Measurements from ENCODE around the gene PDZD2.
A peak's percentile ranks its signal among the peaks of the same experiment; 100 is the strongest.
"Not testable (repeated sequence)": the region's sequence is repeated elsewhere in the genome, so short reads cannot be mapped to it uniquely, and the experiment has no call there.

Gene PDZD2

GRCh38 chr5:31987985-31988710, 349.2 kb downstream of the PDZD2 start:
- peak; percentile 91 for DNase-seq

GRCh38 chr5:31990081-31990650, 351.2 kb downstream of the PDZD2 start:
- no peak for DNase-seq

GRCh38 chr5:31990701-31991110, 351.8 kb downstream of the PDZD2 start:
- DNase-seq: peak; percentile 72

GRCh38 chr5:31992377-31992776, 353.4 kb downstream of the PDZD2 start:
- DNase-seq: no peak

GRCh38 chr5:31993165-31993961, 354.4 kb downstream of the PDZD2 start:
- DNase-seq: no peak

DNA sequence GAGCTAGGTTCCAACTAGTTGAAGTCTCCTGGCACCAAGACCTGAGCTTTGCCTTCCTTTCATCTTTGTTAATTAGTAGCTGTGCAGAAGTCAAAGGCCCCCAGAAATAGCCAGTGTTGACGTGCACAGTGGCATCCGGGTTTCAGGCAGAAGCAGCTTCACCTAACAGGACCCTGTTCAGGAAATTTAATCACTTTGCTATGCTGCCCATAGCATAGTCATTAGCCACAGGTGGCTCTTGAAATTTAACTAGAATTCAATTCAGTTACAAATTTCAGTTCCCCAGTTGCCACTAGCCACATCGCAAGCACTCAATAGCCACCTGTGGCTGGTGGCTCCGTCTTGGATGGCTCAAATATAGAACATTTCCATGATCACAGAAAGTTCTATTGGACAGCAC, 356.1 kb downstream of the PDZD2 start:
- no peak for DNase-seq

- no peak for DNase-seq
Observed at GRCh38 chr5:31995714-31996113, 356.8 kb downstream of the PDZD2 start.

DNA sequence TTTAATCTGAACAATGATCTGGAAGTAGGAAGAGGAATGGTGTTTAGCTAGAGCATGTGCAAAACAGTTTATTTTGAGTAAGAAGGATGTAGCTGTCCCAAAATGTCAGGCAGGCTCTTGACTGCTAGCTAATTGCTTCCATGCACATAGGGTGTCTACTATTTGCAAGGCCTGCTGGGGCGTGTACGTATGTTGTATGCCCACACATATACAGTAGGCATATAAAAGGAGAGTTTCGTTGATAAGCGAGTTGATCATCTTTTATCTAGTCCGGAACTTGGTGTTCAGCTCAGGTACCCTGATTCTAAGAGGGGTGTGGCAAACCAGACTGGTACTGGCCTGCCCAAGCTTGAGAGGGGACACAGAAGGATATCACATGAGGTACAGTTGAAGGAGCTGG, 358.0 kb downstream of the PDZD2 start:
- DNase-seq: no peak

- DNase-seq: no peak
Observed at GRCh38 chr5:31999470-31999869, 360.5 kb downstream of the PDZD2 start.

- no peak for DNase-seq
Observed at GRCh38 chr5:32000731-32001130, 361.8 kb downstream of the PDZD2 start.

DNA sequence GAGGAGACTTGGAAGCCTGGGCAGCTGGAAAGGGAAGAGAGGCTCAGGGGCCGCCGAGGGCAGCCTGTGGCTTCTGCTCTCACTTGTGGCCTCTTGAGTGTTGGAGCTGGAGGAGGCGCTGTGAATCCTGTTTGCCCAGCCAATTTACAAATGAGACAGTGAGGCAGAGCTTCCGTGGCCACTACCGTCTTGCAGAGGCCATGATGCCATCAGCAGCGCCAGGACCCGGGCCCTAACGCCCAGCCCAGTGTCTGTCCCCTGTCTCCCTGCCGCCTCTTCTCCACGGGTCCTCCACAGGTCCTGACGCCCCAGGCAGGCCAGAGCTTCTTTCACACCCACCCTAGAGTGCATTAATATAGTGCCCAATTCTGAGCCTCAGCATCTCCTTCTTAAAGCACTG, 362.4 kb downstream of the PDZD2 start:
- DNase-seq: no peak

DNA sequence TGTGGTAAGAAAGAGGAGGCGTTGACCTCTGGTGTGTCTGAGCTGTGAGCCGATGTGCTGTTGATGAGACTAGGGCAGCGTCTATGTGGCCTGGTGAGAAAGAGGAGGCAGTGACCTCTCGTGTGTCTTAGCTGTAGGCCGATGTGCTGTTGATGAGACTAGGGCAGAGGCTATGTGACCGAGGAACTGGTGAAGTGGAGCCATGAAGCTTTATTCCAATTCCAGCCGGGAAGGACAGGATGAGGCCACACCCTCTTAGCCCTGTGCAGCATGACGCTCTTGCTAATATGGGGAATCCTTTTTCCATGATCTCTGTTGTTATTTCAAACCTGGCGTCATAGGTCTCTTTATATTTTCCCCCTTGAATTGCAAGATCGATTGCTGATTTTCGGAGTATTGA, 362.8 kb downstream of the PDZD2 start:
- DNase-seq: no peak

- DNase-seq: no peak
Observed at GRCh38 chr5:32002755-32003154, 363.8 kb downstream of the PDZD2 start.

DNA sequence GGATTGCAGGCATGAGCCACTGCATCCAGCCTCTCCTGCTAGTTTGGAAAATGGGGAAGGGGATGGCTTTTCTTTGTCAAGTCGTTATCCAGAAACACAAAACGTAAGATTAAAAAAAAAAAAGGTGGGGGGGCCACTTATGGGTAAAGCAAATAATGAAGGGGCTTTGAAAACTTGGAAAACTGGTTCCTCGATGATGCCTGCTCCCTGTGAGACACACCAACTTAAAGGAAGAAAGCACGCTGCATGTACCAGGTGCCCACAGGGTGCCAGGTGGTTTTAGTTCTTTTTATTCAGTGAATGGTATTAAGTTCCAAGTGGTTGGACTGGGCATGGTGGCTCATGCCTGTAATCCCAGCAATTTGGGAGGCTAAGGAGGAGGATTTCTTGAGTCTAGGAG, 365.1 kb downstream of the PDZD2 start:
- DNase-seq: no peak

DNA sequence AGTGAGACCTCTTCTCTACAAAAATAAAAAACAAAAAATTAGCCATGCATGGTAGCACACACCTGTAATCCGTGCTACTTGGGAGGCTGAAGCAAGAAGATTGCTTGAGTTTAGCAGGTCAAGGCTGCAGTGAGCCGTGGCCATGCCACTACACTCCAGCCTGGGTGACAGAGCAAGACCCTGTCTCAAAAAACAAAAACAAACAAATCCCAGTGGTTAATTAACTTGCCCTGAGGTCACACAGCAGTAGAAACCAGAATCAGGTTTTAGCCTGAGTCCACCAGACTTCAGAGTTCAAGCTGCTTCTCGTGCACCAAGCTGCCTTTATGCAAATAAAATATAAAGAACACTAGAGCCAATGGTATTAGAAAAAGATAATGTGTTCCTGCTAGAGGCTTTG, 365.5 kb downstream of the PDZD2 start:
- DNase-seq: no peak

DNA sequence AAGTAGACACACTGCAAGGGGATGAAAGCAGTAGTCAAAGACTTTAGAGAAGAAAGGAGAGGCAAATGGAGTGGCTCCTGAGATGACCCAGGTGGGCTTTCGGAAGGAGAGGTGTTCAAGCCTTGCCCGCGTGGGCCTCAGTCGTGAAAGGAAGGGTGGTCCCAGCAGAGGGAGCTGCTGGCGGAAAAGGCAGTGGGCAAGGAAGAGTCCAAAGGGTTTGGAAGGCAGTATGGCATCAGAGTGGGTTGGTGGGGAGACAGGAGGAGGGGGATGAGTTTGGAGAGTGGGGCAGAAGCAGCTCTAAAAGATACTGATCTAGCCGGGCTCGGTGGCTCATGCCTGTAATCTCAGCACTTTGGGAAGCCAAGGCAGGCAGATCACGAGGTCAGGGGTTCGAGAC, 369.8 kb downstream of the PDZD2 start:
- DNase-seq: no peak

GRCh38 chr5:32013658-32014057, 374.7 kb downstream of the PDZD2 start:
- DNase-seq: no peak

GRCh38 chr5:32014096-32014745, 375.3 kb downstream of the PDZD2 start:
- no peak for DNase-seq

GRCh38 chr5:32015262-32015661, 376.3 kb downstream of the PDZD2 start:
- not testable (repeated sequence) for DNase-seq

- DNase-seq: peak; percentile 34
Observed at GRCh38 chr5:32017692-32018367, 378.9 kb downstream of the PDZD2 start.

- no peak for DNase-seq
Observed at GRCh38 chr5:32018476-32019436, 379.8 kb downstream of the PDZD2 start.

DNA sequence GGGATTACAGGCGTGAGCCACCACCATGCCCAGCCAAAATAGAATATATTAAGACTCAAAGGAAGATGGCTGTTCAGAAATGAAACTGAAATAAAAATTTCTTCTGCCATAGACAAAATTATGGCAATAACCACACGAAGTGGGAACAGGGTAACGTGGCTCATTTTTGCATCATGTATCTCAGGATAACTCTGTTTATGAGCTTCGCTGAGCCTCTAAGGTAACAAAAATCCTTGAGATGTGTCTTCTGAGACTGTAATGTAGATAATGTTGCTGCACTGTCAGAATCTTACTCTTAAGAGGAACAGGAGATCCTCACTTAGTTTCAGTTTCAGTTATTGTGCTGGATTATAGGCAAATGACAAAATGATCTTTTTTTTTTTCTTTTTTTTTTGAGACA, 381.3 kb downstream of the PDZD2 start:
- no peak for DNase-seq

All from T1000 (cell line).